Mucosa of descending colon (tissue), 3 donors: ENCODE results near the gene C6orf47. TPM values are rescaled to one million over a fixed set of nuclear protein-coding genes. Genes with fewer than 3 reads are reported as not detected.

Experiments
- ATAC-seq: fragments of 200-7000 bp; cut with Tn5 transposase; one replicate; pipeline ENCODE4 v1.9.1; 2020; ENCODE audit warnings: mild to moderate bottlenecking, moderate library complexity
- DNase-seq, 3 donors: peaks; one replicate each; pipeline ENCODE4 v3.0.0-alpha.2; 2020
- H3K36me3 ChIP-seq: fragments of 200-600 bp; one replicate; pipeline ENCODE4 v1.8.0; 2021; ENCODE audit warnings: low read depth, mild to moderate bottlenecking
- H3K4me1 ChIP-seq: fragments of 200-600 bp; one replicate; pipeline ENCODE4 v1.8.0; 2021; ENCODE audit warnings: low read depth, mild to moderate bottlenecking
- H3K4me3 ChIP-seq: fragments of 200-600 bp; one replicate; pipeline ENCODE4 v1.8.0; 2021; ENCODE audit warnings: mild to moderate bottlenecking
- H3K9me3 ChIP-seq: fragments of 200-600 bp; one replicate; pipeline ENCODE4 v1.8.0; 2021; ENCODE audit warnings: mild to moderate bottlenecking
- CTCF ChIP-seq: fragments of 200-600 bp; IDR thresholded peaks from one replicate; pipeline ENCODE4 v1.8.0; 2022; ENCODE audit warnings: antibody characterized with exemption, mild to moderate bottlenecking
- intact Hi-C, 2 donors: fragments of 100-400 bp; cut with DNase I in 1 of 2; cut with micrococcal nuclease in 1 of 2; formaldehyde crosslinking; loops; one replicate each; pipeline versions ENCODE4 v1.11.0 to v1.11.1; 2022; cut with DNase I, micrococcal nuclease
- total RNA-seq, 3 donors: library from RNA; stranded (reverse); fragmentation: NEBNext Ultra II Directional in 2 of 3; extraction: Animal tissue kit (Norgen Biotek cat#: 25700) in 2 of 3; gene quantifications; one replicate each; pipeline versions ENCODE4 v1.2.1 to v1.2.4, GENCODE V29; 2021 to 2023
- donor health status: DM: no; HTN: no; CAD: no; lungs with moderate emphysema.
- donor health status: DM: no; HTN: no; CAD: no.
- donor health status: DM: no; HTN: yes; CAD: no.

Gene C6orf47
- total RNA-seq, 3 donors from 2014 or later, result 28.5 to 33.0 (median 32.3) TPM

- Histone ChIP-seq H3K4me3 (no peak overlapping the region), H3K4me1 (peaks cover 3% of the 10 kb centered on the region), H3K9me3 (no peaks in the 10 kb centered on the region), H3K36me3 (peaks cover 9% of the 10 kb centered on the region)
- TF ChIP-seq CTCF, result no peak
- no peak for DNase-seq
- intact Hi-C loops, result loop anchor here in 1 of 2 donors (10.0 kb wide), 1 partner anchor 178 kb away; the partner anchor contains the start of gene NEU1
- no peak for ATAC-seq
Measured at GRCh38 chr6:31686483-31686882, 25.9 kb upstream of the C6orf47 start.

GRCh38 chr6:31683591-31683990, 23.0 kb upstream of the C6orf47 start:
- DNase-seq (no peak), ATAC-seq (no peak)
- Histone ChIP-seq H3K4me1 (peaks cover 14% of the 10 kb centered on the region), H3K9me3 (no peaks in the 10 kb centered on the region), H3K4me3 (no peak overlapping the region), H3K36me3 (peaks cover 9% of the 10 kb centered on the region)
- intact Hi-C loops, result loop anchor here in 1 of 2 donors (10.0 kb wide), 1 partner anchor 181 kb away; the partner anchor contains the start of gene NEU1
- TF ChIP-seq CTCF, result no peak

GRCh38 chr6:31681135-31681671, 20.6 kb upstream of the C6orf47 start:
- Histone ChIP-seq H3K9me3 (no peaks in the 10 kb centered on the region), H3K4me1 (peaks cover 14% of the 10 kb centered on the region), H3K36me3 (no peaks in the 10 kb centered on the region), H3K4me3 (no peak overlapping the region)
- intact Hi-C loops, result loop anchor here in 1 of 2 donors (10.0 kb wide), 1 partner anchor 184 kb away; the partner anchor contains the start of gene NEU1
- ATAC-seq (peak; percentile 60), DNase-seq (peak; percentile 56 to 73 (median 73))
- no peak for TF ChIP-seq CTCF

DNA sequence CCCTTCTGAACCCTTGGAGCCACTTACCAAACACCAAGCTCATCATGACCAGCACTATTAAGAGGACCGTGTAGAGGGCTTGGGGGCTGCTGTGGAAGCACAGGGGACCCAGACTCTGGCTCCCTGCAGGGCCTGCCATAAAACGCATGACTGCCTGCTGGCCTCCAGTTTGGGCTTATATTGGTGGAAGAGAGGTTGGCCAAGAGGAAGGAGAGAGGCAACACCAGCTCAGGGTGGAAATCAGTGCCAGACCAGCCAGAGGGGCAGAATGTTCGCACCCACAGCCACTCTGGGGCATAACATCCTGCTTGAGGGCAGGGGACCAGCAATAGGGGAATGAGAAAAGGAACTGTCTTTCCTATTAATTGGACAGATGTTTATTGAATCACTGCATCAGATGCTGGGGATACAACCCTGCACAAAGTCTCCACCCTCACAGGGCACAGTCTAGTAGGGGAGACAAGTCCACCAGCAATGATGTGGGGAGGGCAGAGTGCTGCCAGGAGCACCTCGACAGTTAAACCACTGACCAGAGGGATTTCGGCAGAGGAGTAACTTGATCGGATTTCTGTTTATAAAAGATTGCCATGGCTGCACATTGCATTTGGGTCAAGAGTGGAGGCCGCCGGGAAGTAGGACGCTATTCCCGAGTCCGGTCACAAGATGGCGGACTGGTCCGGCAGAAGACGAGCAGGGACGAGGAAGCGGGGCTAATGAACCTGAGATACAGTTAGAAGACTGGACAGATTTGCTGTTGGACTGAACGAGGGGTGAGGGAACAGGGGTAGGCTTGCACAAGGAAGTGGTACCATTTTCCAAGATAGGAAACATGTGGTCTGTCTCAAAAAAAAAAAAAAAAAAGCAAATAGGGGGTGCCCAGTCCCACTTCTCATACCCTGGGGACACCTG, 19.9 kb upstream of the C6orf47 start, which contains the start of gene LY6G5C:
LY6G5C (minus strand) TSS at position 842 of the 909 bp plus-strand sequence; CDS start at position 148, 694 bp downstream.
- intact Hi-C loops, result loop anchor here in 1 of 2 donors (10.0 kb wide), 1 partner anchor 184 kb away; the partner anchor contains the start of gene NEU1
- peak; percentile 68 for TF ChIP-seq CTCF
- Histone ChIP-seq H3K9me3 (no peaks in the 10 kb centered on the region), H3K4me1 (peaks cover 14% of the 10 kb centered on the region), H3K36me3 (no peaks in the 10 kb centered on the region), H3K4me3 (no peak within 1 kb of the TSS)
- DNase-seq (peak; percentile 87 to 90 (median 89)), ATAC-seq (peak; percentile 87)

DNA sequence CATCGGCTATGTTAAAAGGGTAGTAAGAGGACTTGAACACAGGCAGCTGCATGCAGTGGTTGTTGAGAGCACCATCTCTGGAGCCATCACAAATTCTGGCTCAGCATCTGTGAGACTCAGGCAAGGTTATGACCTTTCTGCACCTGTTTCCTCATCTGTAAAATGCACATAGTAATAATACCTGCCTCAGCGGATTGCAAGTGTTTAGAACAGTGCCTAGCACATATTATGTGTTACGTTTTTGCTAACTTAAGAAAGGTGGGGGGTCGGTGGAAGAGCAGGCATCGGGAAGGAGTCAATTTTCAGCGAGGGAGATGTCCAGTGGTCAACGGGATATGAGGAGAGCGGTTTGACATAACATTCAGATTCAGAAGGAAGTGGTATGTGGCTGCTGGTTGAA, 17.4 kb upstream of the C6orf47 start:
- H3K36me3 ChIP-seq, result no peaks in the 10 kb centered on the region
- H3K4me3 ChIP-seq, result no peak overlapping the region
- TF ChIP-seq CTCF, result no peak
- intact Hi-C loops, result no loop called here
- DNase-seq (no peak), ATAC-seq (no peak)
- no peaks in the 10 kb centered on the region for H3K9me3 ChIP-seq
- H3K4me1 ChIP-seq, result peaks cover 14% of the 10 kb centered on the region
